Gastroesophageal sphincter (tissue), 4 donors: Measurements from ENCODE around the gene ZNF254. TPM values are rescaled to one million over a fixed set of nuclear protein-coding genes. Genes with fewer than 3 reads are reported as not detected.
"Not testable (repeated sequence)": the region's sequence is repeated elsewhere in the genome, so short reads cannot be mapped to it uniquely, and the experiment has no call there.

Experiments used
- ATAC-seq: fragments of 150-250 bp; one replicate; pipeline ENCODE4 v1.9.1; 2016; ENCODE audit warnings: mild to moderate bottlenecking, moderate library complexity
- H3K27ac ChIP-seq, 4 donors: fragments of 200-600 bp; sonication (generic) in 3 of 4; 1 replicate in 3 of 4; 2 replicates in 1 of 4; pipeline ENCODE4 v1.5.1; 2016 to 2019
- H3K27me3 ChIP-seq: fragments of 200-600 bp; sonication (generic); one replicate; pipeline ENCODE4 v1.5.1; 2019
- H3K36me3 ChIP-seq, 2 donors: fragments of 200-600 bp; sonication (generic); one replicate each; pipeline ENCODE4 v1.5.1; 2019; ENCODE audit warnings: control low read depth in 1 of 2
- H3K4me1 ChIP-seq, 3 donors: fragments of 200-600 bp; sonication (generic); 1 replicate in 2 of 3; 2 replicates in 1 of 3; pipeline ENCODE4 v1.5.1; 2016 to 2019; ENCODE audit warnings: control low read depth in 2 of 3
- H3K4me3 ChIP-seq, 2 donors: fragments of 200-600 bp; sonication (generic); one replicate each; pipeline ENCODE4 v1.5.1; 2019; ENCODE audit warnings: mild to moderate bottlenecking in 1 of 2, moderate library complexity in 1 of 2
- H3K9me3 ChIP-seq, 3 donors: fragments of 200-600 bp; sonication (generic); one replicate each; pipeline ENCODE4 v1.5.1; 2017 to 2019; ENCODE audit warnings: control low read depth in 2 of 3
- CTCF ChIP-seq, 4 experiments: fragments of 200-600 bp in 2 of 4; fragments of 450-650 bp in 2 of 4; sonication (generic) in 1 of 4; IDR thresholded peaks; one replicate each; pipeline ENCODE4 v1.5.1; 2017 to 2019; ENCODE audit warnings: antibody characterized with exemption in 4 of 4, mild to moderate bottlenecking in 2 of 4, moderate library complexity in 2 of 4
- EP300 ChIP-seq: sonication (generic); formaldehyde crosslinking; IDR thresholded peaks from one replicate; pipeline ENCODE4 v1.6.1; 2017; ENCODE audit warnings: antibody characterized with exemption, mild to moderate bottlenecking
- POLR2A ChIP-seq, 2 donors: fragments of 450-650 bp; IDR thresholded peaks; one replicate each; pipeline ENCODE4 v1.6.1; 2017; ENCODE audit warnings: antibody characterized with exemption in 2 of 2, mild to moderate bottlenecking in 2 of 2, moderate library complexity in 1 of 2
- POLR2AphosphoS5 ChIP-seq: sonication (generic); formaldehyde crosslinking; IDR thresholded peaks from one replicate; pipeline ENCODE4 v1.6.1; 2017; ENCODE audit warnings: antibody characterized with exemption
- WGBS, 2 donors: methylation state at CpG; one replicate each; pipeline ENCODE4 v1.1.5; 2018; ENCODE audit warnings: low coverage in 1 of 2; 5-methylcytosine and 5-hydroxymethylcytosine counted together
- total RNA-seq, 4 donors: library from RNA; depleted of rRNA; stranded (reverse); fragments of >200 nt; gene quantifications; one replicate each; pipeline ENCODE4 v1.1.0, GENCODE V29; 2016

ZNF254 gene
- total RNA-seq, 4 donors from 2014 or later: 10.0 to 22.6 (median 13.5) TPM

DNA sequence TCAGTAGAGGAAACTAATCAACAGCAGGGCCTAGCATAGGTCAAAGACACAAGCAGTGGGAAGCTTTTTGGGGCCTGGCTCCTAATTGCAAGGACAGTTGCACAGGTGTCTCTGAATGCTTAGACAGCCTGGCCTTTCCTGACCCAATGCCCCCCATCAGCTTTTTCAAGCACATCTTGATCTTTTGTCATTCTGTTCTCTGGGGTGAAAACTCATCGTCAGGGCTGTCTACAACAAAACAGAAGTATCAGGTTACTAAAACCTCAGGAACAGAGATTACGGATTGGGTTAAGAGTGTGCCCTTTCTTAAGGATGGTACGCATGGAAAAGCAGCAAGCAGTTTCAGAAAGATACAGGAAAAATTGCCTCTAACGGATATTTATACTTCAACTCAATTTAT, 8.3 kb upstream of the ZNF254 start:
- TF ChIP-seq CTCF (IDR thresholded peaks at IDR 0.05): no peak
- no peak for TF ChIP-seq POLR2A (IDR thresholded peaks at IDR 0.05)
- no peak for TF ChIP-seq EP300
- TF ChIP-seq POLR2AphosphoS5: no peak
- 80 to 88% methylated on average over 3 to 4 of the region's 4 CpGs for WGBS, 2 donors

DNA sequence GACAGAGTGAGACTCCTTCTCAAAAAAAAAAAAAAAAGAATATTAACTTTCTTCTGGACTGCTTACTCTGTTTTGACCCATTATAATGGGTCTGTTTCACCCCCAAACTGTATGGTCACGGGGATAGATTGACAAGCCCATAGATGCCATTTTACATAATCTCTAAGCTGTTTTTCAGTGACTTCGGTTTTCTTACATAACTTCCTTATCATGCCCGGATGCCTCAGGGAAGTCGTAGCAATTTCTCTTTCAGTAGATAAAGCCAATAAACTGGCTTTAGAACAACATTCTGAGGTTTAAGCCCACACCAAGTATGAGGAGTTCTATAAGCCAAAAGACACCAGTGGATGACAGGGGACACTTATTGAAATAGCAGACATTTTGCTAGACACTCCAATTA, 5.9 kb upstream of the ZNF254 start:
- Histone ChIP-seq H3K27ac (no peak overlapping the region), H3K4me3 (no peak overlapping the region), H3K36me3 (peaks cover 0 to 21% of the 10 kb centered on the region in 2 donors), H3K27me3 (no peaks in the 10 kb centered on the region), H3K4me1 (no peaks in the 10 kb centered on the region), H3K9me3 (no peaks in the 10 kb centered on the region)
- TF ChIP-seq CTCF (IDR thresholded peaks at IDR 0.05) (no peak), POLR2AphosphoS5 (no peak), POLR2A (IDR thresholded peaks at IDR 0.05) (no peak), EP300 (no peak)
- ATAC-seq: no peak
- 57 to 100% methylated on average over 2 to 4 of the region's 4 CpGs for WGBS, 2 donors

More for the DNA sequence above, 8.3 kb upstream of the ZNF254 start:
- Histone ChIP-seq H3K9me3 (no peaks in the 10 kb centered on the region), H3K4me1 (no peaks in the 10 kb centered on the region), H3K4me3 (no peak overlapping the region), H3K36me3 (peaks cover 0 to 42% of the 10 kb centered on the region in 2 donors), H3K27me3 (no peaks in the 10 kb centered on the region), H3K27ac (no peak overlapping the region)
- ATAC-seq: no peak

- Histone ChIP-seq H3K4me1 (peaks cover 0 to 37% (median 0%) of the 10 kb centered on the region in 3 donors), H3K27ac (no peak overlapping the region), H3K4me3 (no peak overlapping the region), H3K36me3 (peaks cover 0 to 21% of the 10 kb centered on the region in 2 donors), H3K9me3 (no peaks in the 10 kb centered on the region), H3K27me3 (no peaks in the 10 kb centered on the region)
- TF ChIP-seq CTCF (IDR thresholded peaks at IDR 0.05): no peak
- ATAC-seq: no peak
- WGBS, 2 donors: 85 to 94% methylated on average over 2 of the region's 2 CpGs
These were observed 11.4 kb downstream of the ZNF254 start for GRCh38 chr19:24098359-24098758.

GRCh38 chr19:24099829-24100228, 12.8 kb downstream of the ZNF254 start:
- no peak overlapping the region for H3K4me3 ChIP-seq
- no peaks in the 10 kb centered on the region for H3K9me3 ChIP-seq
- no peak overlapping the region for H3K27ac ChIP-seq
- no peaks in the 10 kb centered on the region for H3K27me3 ChIP-seq
- H3K4me1 ChIP-seq: peaks cover 0 to 29% (median 0%) of the 10 kb centered on the region in 3 donors
- TF ChIP-seq POLR2AphosphoS5: no peak
- TF ChIP-seq POLR2A (IDR thresholded peaks at IDR 0.05): no peak
- TF ChIP-seq CTCF (IDR thresholded peaks at IDR 0.05): no peak
- TF ChIP-seq EP300: no peak
- peaks cover 0 to 29% of the 10 kb centered on the region in 2 donors for H3K36me3 ChIP-seq
- no peak for ATAC-seq

GRCh38 chr19:24100597-24100996, 13.6 kb downstream of the ZNF254 start:
- H3K36me3 ChIP-seq: peaks cover 0 to 34% of the 10 kb centered on the region in 2 donors
- H3K27ac ChIP-seq, ATAC-seq, H3K4me3 ChIP-seq, H3K27me3 ChIP-seq, H3K9me3 ChIP-seq: not testable (repeated sequence)
- WGBS, 2 donors: 100% methylated on average over 2 of the region's 2 CpGs; no CpG with 5 or more reads in 1 of the 2 donors
- peaks cover 0 to 21% (median 0%) of the 10 kb centered on the region in 3 donors for H3K4me1 ChIP-seq
